ENCODE measurements around the gene PDE1A.

Gene PDE1A

GRCh38 chr2:182359027-182359989 lies 67.5 kb downstream of the PDE1A start:
- FAIRE-seq (no peak), DNase-seq (ENCODE audit: insufficient read length, low spot score) (no peak)
- no peak for TF ChIP-seq POLR2A (IDR thresholded peaks at IDR 0.05; ENCODE audit: low read depth, low read length)

- no peak for TF ChIP-seq POLR2A (IDR thresholded peaks at IDR 0.05; ENCODE audit: low read depth, low read length)
- DNase-seq (ENCODE audit: insufficient read length, low spot score) (no peak), FAIRE-seq (no peak)
These were observed 68.2 kb downstream of the PDE1A start for GRCh38 chr2:182358601-182359000.

- no peak for FAIRE-seq
- TF ChIP-seq POLR2A (IDR thresholded peaks at IDR 0.05; ENCODE audit: low read depth, low read length), result no peak
- DNase-seq (ENCODE audit: insufficient read length, low spot score), result no peak
These were observed 71.0 kb downstream of the PDE1A start for GRCh38 chr2:182355815-182356214.

GRCh38 chr2:182351427-182351826 lies 75.4 kb downstream of the PDE1A start:
- TF ChIP-seq POLR2A (IDR thresholded peaks at IDR 0.05; ENCODE audit: low read depth, low read length), result no peak
- no peak for FAIRE-seq
- DNase-seq (ENCODE audit: insufficient read length, low spot score), result no peak

- DNase-seq (ENCODE audit: insufficient read length, low spot score) (no peak), FAIRE-seq (no peak)
- no peak for TF ChIP-seq POLR2A (IDR thresholded peaks at IDR 0.05; ENCODE audit: low read depth, low read length)
These were observed 77.6 kb downstream of the PDE1A start for GRCh38 chr2:182349268-182349667.

- no peak for TF ChIP-seq POLR2A (IDR thresholded peaks at IDR 0.05; ENCODE audit: low read depth, low read length)
- FAIRE-seq, result no peak
- no peak for DNase-seq (ENCODE audit: insufficient read length, low spot score)
These were observed 81.5 kb downstream of the PDE1A start for GRCh38 chr2:182345384-182345783.

GRCh38 chr2:182330451-182331305 lies 96.2 kb downstream of the PDE1A start:
- DNase-seq (ENCODE audit: insufficient read length, low spot score) (no peak), FAIRE-seq (peak; percentile 36)
- no peak for TF ChIP-seq POLR2A (IDR thresholded peaks at IDR 0.05; ENCODE audit: low read depth, low read length)

- TF ChIP-seq POLR2A (IDR thresholded peaks at IDR 0.05; ENCODE audit: low read depth, low read length), result no peak
- no peak for DNase-seq (ENCODE audit: insufficient read length, low spot score)
- peak; percentile 41 for FAIRE-seq
These were observed 102.2 kb downstream of the PDE1A start for GRCh38 chr2:182324665-182325064.

- TF ChIP-seq POLR2A (IDR thresholded peaks at IDR 0.05; ENCODE audit: low read depth, low read length), result no peak
- DNase-seq (ENCODE audit: insufficient read length, low spot score), result no peak
- peak; percentile 57 for FAIRE-seq
These were observed 105.7 kb downstream of the PDE1A start for GRCh38 chr2:182321096-182321495.

GRCh38 chr2:182319556-182320505 lies 107.0 kb downstream of the PDE1A start:
- no peak for FAIRE-seq
- no peak for DNase-seq (ENCODE audit: insufficient read length, low spot score)
- TF ChIP-seq POLR2A (IDR thresholded peaks at IDR 0.05; ENCODE audit: low read depth, low read length), result no peak

GRCh38 chr2:182318466-182319220 lies 108.2 kb downstream of the PDE1A start:
- TF ChIP-seq POLR2A (IDR thresholded peaks at IDR 0.05; ENCODE audit: low read depth, low read length), result no peak
- FAIRE-seq (no peak), DNase-seq (ENCODE audit: insufficient read length, low spot score) (no peak)

- DNase-seq (ENCODE audit: insufficient read length, low spot score), result no peak
- no peak for FAIRE-seq
- TF ChIP-seq POLR2A (IDR thresholded peaks at IDR 0.05; ENCODE audit: low read depth, low read length), result no peak
These were observed 109.9 kb downstream of the PDE1A start for GRCh38 chr2:182316950-182317349.

GRCh38 chr2:182302972-182303371 lies 123.9 kb downstream of the PDE1A start:
- TF ChIP-seq POLR2A (IDR thresholded peaks at IDR 0.05; ENCODE audit: low read depth, low read length), result no peak
- peak; percentile 78 for FAIRE-seq

More at GRCh38 chr2:182302972-182303371, 123.9 kb downstream of the PDE1A start:
- DNase-seq (ENCODE audit: insufficient read length, low spot score), result no peak
